ENCODE data around the gene SDE2.

DNA sequence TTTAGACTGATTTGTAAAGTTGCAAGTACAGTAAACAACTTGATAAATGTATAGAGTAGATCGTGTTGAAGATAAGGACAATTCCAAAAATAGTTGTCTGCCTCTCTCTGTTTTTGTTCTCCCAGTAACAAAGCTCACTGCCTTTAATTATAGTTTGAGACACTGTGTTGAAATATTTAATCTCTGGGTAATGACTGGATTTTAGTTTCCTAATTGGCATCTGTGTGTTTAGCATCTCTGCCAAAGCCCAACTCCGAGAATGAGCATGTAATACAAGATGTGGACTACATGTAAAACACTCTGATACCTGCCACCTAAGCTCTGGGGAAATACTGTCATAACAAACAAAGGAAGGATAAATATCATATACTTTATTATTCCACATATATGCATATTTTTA, 27.7 kb upstream of the SDE2 start:
- TF ChIP-seq POLR2A (IDR thresholded peaks at IDR 0.05; ENCODE audit: low read length) (no peak), GATA1 (IDR thresholded peaks at IDR 0.05; ENCODE audit: low read depth, low read length) (no peak)

Data from erythroblast (primary cell).